HEK293 (cell line): ENCODE data around the gene INAVA.

Source experiments
- CTCF ChIA-PET: fragments of 350-600 bp; formaldehyde crosslinking; extraction: SDS; loops from one replicate; lab custom pipeline; 2021; ENCODE audit warnings: antibody characterized with exemption; lab: Yijun Ruan, JAX
- POLR2A ChIA-PET: fragments of 300-600 bp; formaldehyde crosslinking; extraction: SDS; loops from one replicate; lab custom pipeline; 2020; ENCODE audit warnings: antibody characterized with exemption, inconsistent platforms; lab: Yijun Ruan, JAX
- H3K27ac ChIP-seq: fragments of 200-500 bp; sonication (Bioruptor generic); 2 replicates; pipeline ENCODE4 v1.5.1; 2014; ENCODE audit warnings: low read depth, low read length, control low read depth, inconsistent platforms; ENCODE audit errors: extremely low read depth
- H3K36me3 ChIP-seq, 2 experiments: fragments of 200-500 bp in 1 of 2; sonication (Bioruptor generic) in 1 of 2; 1 replicate in 1 of 2; 2 replicates in 1 of 2; pipeline ENCODE4 v1.5.1; 2014 to 2017; ENCODE audit warnings: inconsistent platforms in 2 of 2, low read length in 2 of 2; ENCODE audit not compliant: control insufficient read depth in 2 of 2, insufficient read depth in 1 of 2
- H3K4me1 ChIP-seq: fragments of 200-500 bp; sonication (Bioruptor generic); 2 replicates; pipeline ENCODE4 v1.5.1; 2014; ENCODE audit warnings: mild to moderate bottlenecking, low read length, inconsistent platforms; ENCODE audit not compliant: control insufficient read depth, insufficient read depth
- H3K4me3 ChIP-seq: 2 replicates; pipeline ENCODE4 v1.5.1; 2011; ENCODE audit warnings: low read depth, mild to moderate bottlenecking, control low read depth, low read length, moderate library complexity
- H3K9me3 ChIP-seq: fragments of 200-500 bp; sonication (Bioruptor generic); 2 replicates; pipeline ENCODE4 v1.5.1; 2014; ENCODE audit warnings: low read depth, low read length, inconsistent platforms; ENCODE audit not compliant: control insufficient read depth, insufficient read depth
- GLIS2 ChIP-seq: fragments of 450-650 bp; formaldehyde crosslinking; IDR thresholded peaks from 2 replicates; pipeline ENCODE4 v1.5.1; 2016; ENCODE audit warnings: missing biosample characterization, missing genetic modification characterization
- HIC1 ChIP-seq: fragments of 450-650 bp; formaldehyde crosslinking; IDR thresholded peaks from 2 replicates; pipeline ENCODE4 v1.5.1; 2016; ENCODE audit warnings: missing biosample characterization, missing genetic modification characterization
- PATZ1 ChIP-seq: fragments of 450-650 bp; formaldehyde crosslinking; IDR thresholded peaks from 2 replicates; pipeline ENCODE4 v1.5.1; 2016; ENCODE audit warnings: missing biosample characterization, missing genetic modification characterization
- PRDM2 ChIP-seq: fragments of 450-650 bp; formaldehyde crosslinking; IDR thresholded peaks from 2 replicates; pipeline ENCODE4 v1.5.1; 2016; ENCODE audit warnings: missing biosample characterization, missing genetic modification characterization, borderline replicate concordance
- ZBTB10 ChIP-seq: fragments of 450-650 bp; formaldehyde crosslinking; IDR thresholded peaks from 2 replicates; pipeline ENCODE4 v1.5.1; 2016; ENCODE audit warnings: missing biosample characterization, missing genetic modification characterization
- ZFP3 ChIP-seq: fragments of 450-650 bp; formaldehyde crosslinking; IDR thresholded peaks from 2 replicates; pipeline ENCODE4 v1.5.1; 2016; ENCODE audit warnings: low read depth, missing biosample characterization, missing genetic modification characterization
- ZIC2 ChIP-seq: fragments of 450-650 bp; formaldehyde crosslinking; IDR thresholded peaks from 2 replicates; pipeline ENCODE4 v1.5.1; 2016; ENCODE audit warnings: missing biosample characterization, missing genetic modification characterization
- ZNF132 ChIP-seq: fragments of 450-650 bp; formaldehyde crosslinking; IDR thresholded peaks from 2 replicates; pipeline ENCODE4 v1.5.1; 2017; ENCODE audit warnings: missing biosample characterization, missing genetic modification characterization, borderline replicate concordance
- ZNF138 ChIP-seq: fragments of 450-650 bp; formaldehyde crosslinking; IDR thresholded peaks from 2 replicates; pipeline ENCODE4 v1.5.1; 2016; ENCODE audit warnings: missing biosample characterization, missing genetic modification characterization, borderline replicate concordance
- ZNF169 ChIP-seq: fragments of 450-650 bp; formaldehyde crosslinking; IDR thresholded peaks from 2 replicates; pipeline ENCODE4 v1.5.1; 2016; ENCODE audit warnings: missing biosample characterization, missing genetic modification characterization
- ZNF280D ChIP-seq: fragments of 450-650 bp; formaldehyde crosslinking; IDR thresholded peaks from 2 replicates; pipeline ENCODE4 v1.5.1; 2016; ENCODE audit warnings: missing biosample characterization, missing genetic modification characterization
- ZNF530 ChIP-seq: fragments of 450-650 bp; formaldehyde crosslinking; IDR thresholded peaks from 2 replicates; pipeline ENCODE4 v1.5.1; 2016; ENCODE audit warnings: low read depth, missing biosample characterization, missing genetic modification characterization
- ZNF660 ChIP-seq: fragments of 450-650 bp; IDR thresholded peaks from 2 replicates; pipeline ENCODE4 v1.5.1; 2018; ENCODE audit warnings: missing biosample characterization, mild to moderate bottlenecking, missing genetic modification characterization
- ZNF664 ChIP-seq: fragments of 450-650 bp; formaldehyde crosslinking; IDR thresholded peaks from 2 replicates; pipeline ENCODE4 v1.5.1; 2016; ENCODE audit warnings: missing biosample characterization, missing genetic modification characterization
- ZNF747 ChIP-seq: fragments of 450-650 bp; formaldehyde crosslinking; IDR thresholded peaks from 2 replicates; pipeline ENCODE4 v1.5.1; 2016; ENCODE audit warnings: missing biosample characterization, missing genetic modification characterization

INAVA gene

GRCh38 chr1:200889571-200889970 is 5.1 kb upstream of the INAVA start:
- POLR2A ChIA-PET = no interaction called here
- H3K9me3 ChIP-seq = no peaks in the 10 kb centered on the region
- no peaks in the 10 kb centered on the region for H3K36me3 ChIP-seq
- H3K27ac ChIP-seq = no peak overlapping the region
- H3K4me1 ChIP-seq = no peaks in the 10 kb centered on the region
- no peak overlapping the region for H3K4me3 ChIP-seq
- TF ChIP-seq ZBTB10 (no peak), ZFP3 (tag by site-specific recombination) (no peak), GLIS2 (no peak), ZNF138 (tag by site-specific recombination) (no peak), ZNF132 (no peak), ZNF169 (tag by site-specific recombination) (no peak), ZIC2 (tag by site-specific recombination) (no peak), ZNF530 (no peak), PATZ1 (tag by site-specific recombination) (no peak), ZNF660 (tag by site-specific recombination) (no peak), PRDM2 (tag by site-specific recombination) (no peak), HIC1 (no peak), ZNF747 (tag by site-specific recombination) (no peak), ZNF280D (tag by site-specific recombination) (no peak), ZNF664 (tag by site-specific recombination) (no peak)
- TF ChIP-seq, all 188 proteins: peak for 0
- CTCF ChIA-PET = interaction anchor here (0.8 to 2.7 kb wide), 3 partner anchors 9 to 267 kb away, joined by 3 to 10 read pairs (median 4); partner anchors contain the start of gene GPR25
